Measurements from ENCODE around the gene C1S.
"Not testable (repeated sequence)": the region's sequence is repeated elsewhere in the genome, so short reads cannot be mapped to it uniquely, and the experiment has no call there.

Gene C1S

GRCh38 chr12:7060353-7060954 is at the start of gene C1S:
Gene C1S, plus strand, starts transcription at chr12:7060718. Its CDS starts 1,195 bp downstream, at chr12:7061913.
- peak; percentile 98 for DNase-seq

GRCh38 chr12:7011398-7011797 is 49.1 kb upstream of the C1S start:
- not testable (repeated sequence) for DNase-seq

- no peak for DNase-seq
Observed at GRCh38 chr12:7012024-7012607, 48.4 kb upstream of the C1S start.

GRCh38 chr12:7013101-7013500 is 47.4 kb upstream of the C1S start:
- DNase-seq, result no peak

- no peak for DNase-seq
Observed at GRCh38 chr12:7015555-7016370, 44.8 kb upstream of the C1S start.

GRCh38 chr12:7016958-7017571 is 43.5 kb upstream of the C1S start:
- DNase-seq, result no peak

GRCh38 chr12:7017870-7018349 is 42.6 kb upstream of the C1S start:
- peak; percentile 46 for DNase-seq

- peak; percentile 93 for DNase-seq
Observed at GRCh38 chr12:7018350-7019042, 42.0 kb upstream of the C1S start, which contains the start of gene LPCAT3. Gene LPCAT3, minus strand, starts transcription at chr12:7018476. Its CDS starts 52 bp downstream, at chr12:7018424.

- DNase-seq, result peak; percentile 2
Observed at GRCh38 chr12:7019043-7019569, 41.4 kb upstream of the C1S start.

- no peak for DNase-seq
Observed at GRCh38 chr12:7021956-7022355, 38.6 kb upstream of the C1S start.

GRCh38 chr12:7023114-7023513 is 37.4 kb upstream of the C1S start:
- no peak for DNase-seq

- DNase-seq, result no peak
Observed at GRCh38 chr12:7026854-7027253, 33.7 kb upstream of the C1S start.

GRCh38 chr12:7031306-7031705 is 29.2 kb upstream of the C1S start:
- DNase-seq, result no peak

GRCh38 chr12:7032990-7033389 is 27.5 kb upstream of the C1S start:
- DNase-seq, result no peak

GRCh38 chr12:7034464-7034863 is 26.1 kb upstream of the C1S start:
- no peak for DNase-seq

- DNase-seq, result no peak
Observed at GRCh38 chr12:7035463-7035862, 25.1 kb upstream of the C1S start.

GRCh38 chr12:7037411-7037810 is 23.1 kb upstream of the C1S start:
- DNase-seq, result not testable (repeated sequence)

- no peak for DNase-seq
Observed at GRCh38 chr12:7038591-7038990, 21.9 kb upstream of the C1S start.

- DNase-seq, result no peak
Observed at GRCh38 chr12:7039403-7039802, 21.1 kb upstream of the C1S start.

- peak; percentile 31 for DNase-seq
Observed at GRCh38 chr12:7042842-7043241, 17.7 kb upstream of the C1S start.

GRCh38 chr12:7045913-7046312 is 14.6 kb upstream of the C1S start:
- no peak for DNase-seq

- DNase-seq, result no peak
Observed at GRCh38 chr12:7046383-7047105, 14.0 kb upstream of the C1S start.

All from fibroblast of skin of right quadriceps (primary cell).